SH-SY5Y (cell line): Measurements from ENCODE around the gene KIRREL1.

ENCODE experiments used
- GATA2 ChIP-seq: IDR thresholded peaks from 2 replicates; pipeline ENCODE4 v1.6.1; 2011; ENCODE audit warnings: mild to moderate bottlenecking, low read depth, low read length
- GATA3 ChIP-seq: IDR thresholded peaks from 2 replicates; pipeline ENCODE4 v1.6.1; 2011; ENCODE audit warnings: low read depth, mild to moderate bottlenecking, low read length, moderate library complexity

DNA sequence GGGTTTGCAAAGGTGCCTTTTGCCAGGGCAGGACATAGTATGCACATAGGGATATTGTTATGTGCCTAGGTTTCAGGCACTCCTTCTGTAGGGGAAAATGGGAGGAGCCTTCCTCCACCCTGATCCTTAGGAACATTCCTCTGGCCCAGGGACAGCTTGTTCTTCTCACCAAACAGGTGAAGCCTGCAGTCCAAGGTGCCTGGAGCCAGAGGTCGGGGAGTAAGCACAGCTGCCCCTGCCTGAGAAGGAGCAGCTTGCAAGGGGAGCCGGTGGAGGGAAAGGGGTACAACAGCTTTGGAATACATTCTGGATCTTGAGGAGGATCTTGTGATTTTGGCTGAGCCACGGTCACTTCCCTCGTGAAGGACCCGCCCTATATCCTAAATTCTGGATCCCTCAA lies 104.8 kb downstream of the KIRREL1 start:
- TF ChIP-seq GATA2 (no peak), GATA3 (no peak)
